H1 (cell line): ENCODE data around the gene GCK. TPM values are rescaled to one million over a fixed set of nuclear protein-coding genes. Genes with fewer than 3 reads are reported as not detected.

Experiments
- CTCF ChIA-PET: fragments of 300-600 bp; sonication (Branson Sonifier 250); formaldehyde crosslinking; loops from one replicate; lab custom pipeline; 2021; ENCODE audit not compliant: partially characterized antibody; lab: Charles Lee
- POLR2A ChIA-PET: fragments of 300-600 bp; sonication (Branson Sonifier 250); formaldehyde crosslinking; loops from one replicate; lab custom pipeline; 2021; ENCODE audit warnings: inconsistent platforms; ENCODE audit not compliant: partially characterized antibody; lab: Charles Lee
- DNase-seq, 2 experiments: peaks; one replicate each; pipeline versions ENCODE4 v3.0.0 to v3.0.0-alpha.2; 2010 to 2022; ENCODE audit warnings: low spot score in 2 of 2, low read depth in 1 of 2, mixed read lengths in 1 of 2
- FAIRE-seq: peaks from 2 replicates; lab custom pipeline; 2011; peaks lifted over from hg19 to GRCh38; lab: Jason Lieb, UNC
- H2AFZ ChIP-seq: 2 replicates; pipeline ENCODE4 v1.8.1; 2012; ENCODE audit warnings: low read length, inconsistent platforms
- H2AK5ac ChIP-seq: 2 replicates; pipeline ENCODE4 v1.6.1; 2013; ENCODE audit warnings: low read depth, low read length
- H2BK120ac ChIP-seq: replicated peaks from 2 replicates; pipeline ENCODE3; 2013; ENCODE audit warnings: low read depth, low read length, inconsistent platforms
- H2BK12ac ChIP-seq: 2 replicates; pipeline ENCODE4 v1.6.1; 2013; ENCODE audit warnings: low read depth, low read length
- H2BK15ac ChIP-seq: 2 replicates; pipeline ENCODE4 v1.6.1; 2013; ENCODE audit warnings: low read length
- H2BK20ac ChIP-seq: 2 replicates; pipeline ENCODE4 v1.6.1; 2013; ENCODE audit warnings: low read length
- H2BK5ac ChIP-seq: 2 replicates; pipeline ENCODE4 v1.6.1; 2013; ENCODE audit warnings: low read depth, low read length
- H3K14ac ChIP-seq: 2 replicates; pipeline ENCODE4 v1.6.1; 2013; ENCODE audit warnings: inconsistent platforms; ENCODE audit not compliant: insufficient read length
- H3K18ac ChIP-seq: 2 replicates; pipeline ENCODE4 v1.6.1; 2013; ENCODE audit warnings: low read length; ENCODE audit errors: extremely low read depth
- H3K23ac ChIP-seq: 2 replicates; pipeline ENCODE4 v1.6.1; 2013; ENCODE audit warnings: inconsistent platforms; ENCODE audit not compliant: insufficient read length
- H3K23me2 ChIP-seq: 2 replicates; pipeline ENCODE4 v1.6.1; 2013; ENCODE audit warnings: low read depth, low read length
- H3K27ac ChIP-seq: 2 replicates; pipeline ENCODE4 v1.6.1; 2011; ENCODE audit warnings: low read depth, low read length, inconsistent platforms
- H3K27me3 ChIP-seq, 4 experiments: replicated peaks in 1 of 4; 1 replicate in 1 of 4; 2 replicates in 3 of 4; pipeline versions ENCODE4 v1.6.1 to v1.8.1; 2011 to 2013; ENCODE audit warnings: low read length in 3 of 4, mild to moderate bottlenecking in 3 of 4, inconsistent platforms in 2 of 4, mixed read lengths in 2 of 4, moderate library complexity in 1 of 4; ENCODE audit not compliant: control insufficient read depth in 3 of 4, insufficient read depth in 3 of 4; ENCODE audit errors: extremely low read depth in 1 of 4
- H3K36me3 ChIP-seq, 4 experiments: 2 replicates each; pipeline versions ENCODE4 v1.6.1 to v1.8.1; 2011 to 2013; ENCODE audit warnings: mild to moderate bottlenecking in 4 of 4, low read length in 3 of 4, moderate library complexity in 2 of 4, control low read depth in 1 of 4, inconsistent platforms in 1 of 4; ENCODE audit not compliant: insufficient read depth in 4 of 4, control insufficient read depth in 2 of 4
- H3K4ac ChIP-seq: replicated peaks from 2 replicates; pipeline ENCODE3; 2013; ENCODE audit warnings: low read length, low read depth, mixed read lengths, inconsistent platforms; ENCODE audit not compliant: insufficient read length
- H3K4me1 ChIP-seq, 4 experiments: replicated peaks in 1 of 4; 1 replicate in 1 of 4; 2 replicates in 3 of 4; pipeline versions ENCODE4 v1.6.1 to v1.8.1; 2011 to 2013; ENCODE audit warnings: low read length in 3 of 4, inconsistent platforms in 2 of 4, mixed read lengths in 1 of 4; ENCODE audit not compliant: insufficient read depth in 4 of 4, control insufficient read depth in 3 of 4
- H3K4me2 ChIP-seq, 2 experiments: 2 replicates each; pipeline versions ENCODE4 v1.6.1 to v1.8.1; 2011 to 2013; ENCODE audit warnings: low read depth in 2 of 2, low read length in 2 of 2, control low read depth in 1 of 2, inconsistent platforms in 1 of 2, mild to moderate bottlenecking in 1 of 2; ENCODE audit not compliant: insufficient read depth in 1 of 2
- H3K4me3 ChIP-seq, 4 experiments: fragments of 200-600, 300-600 bp in 1 of 4; sonication (generic), shearing (Covaris generic), sonication (Bioruptor Twin) in 1 of 4; 2 replicates each; pipeline versions ENCODE4 v1.5.1 to v1.8.1; 2011 to 2016; ENCODE audit warnings: low read length in 4 of 4, low read depth in 3 of 4, control low read depth in 2 of 4, inconsistent platforms in 2 of 4, mild to moderate bottlenecking in 2 of 4, mixed read lengths in 1 of 4, moderate library complexity in 1 of 4; ENCODE audit not compliant: insufficient read depth in 2 of 4; ENCODE audit errors: extremely low read depth in 1 of 4
- H3K56ac ChIP-seq: replicated peaks from 2 replicates; pipeline ENCODE3; 2013; ENCODE audit warnings: low read depth, mild to moderate bottlenecking, mixed read lengths, low read length, inconsistent platforms; ENCODE audit not compliant: insufficient read length
- H3K79me1 ChIP-seq: 2 replicates; pipeline ENCODE4 v1.6.1; 2013; ENCODE audit warnings: low read depth, low read length, control low read depth
- H3K79me2 ChIP-seq, 2 experiments: 2 replicates each; pipeline versions ENCODE4 v1.6.1 to v1.8.1; 2012 to 2013; ENCODE audit warnings: low read length in 2 of 2, mild to moderate bottlenecking in 2 of 2, inconsistent platforms in 1 of 2; ENCODE audit not compliant: insufficient read depth in 2 of 2, control insufficient read depth in 1 of 2
- H3K9ac ChIP-seq, 4 experiments: replicated peaks in 1 of 4; 1 replicate in 1 of 4; 2 replicates in 3 of 4; pipeline versions ENCODE4 v1.6.1 to v1.8.1; 2011 to 2013; ENCODE audit warnings: low read depth in 3 of 4, low read length in 3 of 4, control low read depth in 2 of 4, mild to moderate bottlenecking in 2 of 4, moderate library complexity in 2 of 4, inconsistent platforms in 1 of 4; ENCODE audit errors: extremely low read depth in 1 of 4
- H3K9me3 ChIP-seq, 2 experiments: 2 replicates each; pipeline versions ENCODE4 v1.6.1 to v1.8.1; 2012 to 2013; ENCODE audit warnings: mild to moderate bottlenecking in 2 of 2, moderate library complexity in 2 of 2, control low read depth in 1 of 2, inconsistent platforms in 1 of 2, low read depth in 1 of 2, low read length in 1 of 2, mixed read lengths in 1 of 2; ENCODE audit not compliant: insufficient read depth in 2 of 2
- H4K20me1 ChIP-seq, 2 experiments: replicated peaks in 1 of 2; 2 replicates each; pipeline versions ENCODE3 to v1.8.1; 2011 to 2013; ENCODE audit warnings: inconsistent platforms in 2 of 2, low read length in 2 of 2, mild to moderate bottlenecking in 1 of 2; ENCODE audit not compliant: insufficient read depth in 2 of 2, control insufficient read depth in 1 of 2
- H4K5ac ChIP-seq: 2 replicates; pipeline ENCODE4 v1.6.1; 2013; ENCODE audit warnings: low read length, low read depth, mixed read lengths, inconsistent platforms; ENCODE audit not compliant: insufficient read length
- H4K8ac ChIP-seq: 2 replicates; pipeline ENCODE4 v1.8.0; 2013; ENCODE audit warnings: mild to moderate bottlenecking, moderate library complexity, low read length, inconsistent platforms; ENCODE audit not compliant: insufficient read depth; ENCODE audit errors: extremely low read depth
- H4K91ac ChIP-seq: replicated peaks from 2 replicates; pipeline ENCODE3; 2013; ENCODE audit warnings: low read length, mixed read lengths, inconsistent platforms; ENCODE audit not compliant: insufficient read length
- ASH2L ChIP-seq: fragments of 200-600, 300-600 bp; sonication (generic); IDR thresholded peaks from one replicate; pipeline ENCODE4 v1.7.1; 2017; ENCODE audit warnings: low read length
- BACH1 ChIP-seq: IDR thresholded peaks from 2 replicates; pipeline ENCODE4 v1.6.1; 2012; ENCODE audit warnings: low read length, improper control_type of control experiment
- CBX8 ChIP-seq: fragments of 300-800, 300-1000 bp; sonication (generic); IDR thresholded peaks from 2 replicates; pipeline ENCODE4 v1.7.1; 2016; ENCODE audit warnings: low read depth, low read length, borderline replicate concordance
- CHD1 ChIP-seq: IDR thresholded peaks from 2 replicates; pipeline ENCODE4 v1.6.1; 2012; ENCODE audit warnings: low read depth, low read length, improper control_type of control experiment
- CREB1 ChIP-seq: IDR thresholded peaks from 2 replicates; pipeline ENCODE4 v1.6.1; 2012; ENCODE audit warnings: inconsistent platforms
- KDM5A ChIP-seq: fragments of 200-600 bp; IDR thresholded peaks from 2 replicates; pipeline ENCODE4 v1.7.1; 2012; ENCODE audit warnings: mild to moderate bottlenecking, low read length, inconsistent platforms, mixed read lengths
- RFX5 ChIP-seq: IDR thresholded peaks from 2 replicates; pipeline ENCODE4 v1.6.1; 2011; ENCODE audit warnings: low read depth, low read length, improper control_type of control experiment, borderline replicate concordance
- SP4 ChIP-seq: IDR thresholded peaks from 2 replicates; pipeline ENCODE4 v1.6.1; 2012; ENCODE audit warnings: low read length, inconsistent platforms
- SUZ12 ChIP-seq: fragments of 200-600 bp; sonication (generic); IDR thresholded peaks from 2 replicates; pipeline ENCODE4 v1.6.1; 2012; ENCODE audit warnings: mild to moderate bottlenecking, inconsistent platforms, low read length, moderate library complexity, mixed read lengths
- TAF1 ChIP-seq: IDR thresholded peaks from 2 replicates; pipeline ENCODE4 v1.6.1; 2011; ENCODE audit warnings: mild to moderate bottlenecking, low read depth, low read length
- TAF7 ChIP-seq: optimal IDR thresholded peaks from 2 replicates; pipeline ENCODE3; 2011; ENCODE audit warnings: low read depth, mild to moderate bottlenecking, inconsistent platforms, low read length, moderate library complexity, borderline replicate concordance
- TBP ChIP-seq: IDR thresholded peaks from 2 replicates; pipeline ENCODE4 v1.6.1; 2011; ENCODE audit warnings: low read depth, low read length, improper control_type of control experiment
- WGBS, 2 experiments: shearing (Covaris generic) in 1 of 2; methylation state at CpG; one replicate each; pipeline versions ENCODE4 v1.1.6 to v1.1.7; 2013 to 2015; ENCODE audit warnings: low lambda C conversion rate in 2 of 2, mixed read lengths in 2 of 2, inconsistent platforms in 1 of 2, low coverage in 1 of 2, missing lambda C conversion rate in 1 of 2; ENCODE audit not compliant: insufficient replicate concordance in 2 of 2, insufficient coverage in 1 of 2, insufficient read length in 1 of 2; ENCODE audit errors: extremely low coverage in 1 of 2, missing lambda C conversion rate in 1 of 2; 5-methylcytosine and 5-hydroxymethylcytosine counted together
- polyA plus RNA-seq, 7 experiments: library from polyadenylated mRNA; depleted of rRNA in 3 of 7; stranded (reverse) in 5 of 7; unstranded in 2 of 7; fragments of >200 nt in 5 of 7; fragments of 200-250 nt in 2 of 7; gene quantifications; 1 replicate in 5 of 7; 2 replicates in 1 of 7; 4 replicates in 1 of 7; pipeline versions ENCODE4 v1.2.1 to v1.2.3, GENCODE V29; 2011 to 2013; ENCODE audit warnings: missing spikeins in 2 of 7, mixed read lengths in 2 of 7
- total RNA-seq: library from RNA; stranded (reverse); fragmentation: NEBNext Ultra II Directional; extraction: Animal tissue kit (Norgen Biotek cat#: 25700); gene quantifications from 2 replicates; pipeline ENCODE4 v1.2.1, GENCODE V29; 2021
- TF ChIP-seq, protein P1 (sequence below): IDR thresholded peaks from 2 replicates; pipeline ENCODE4 v1.6.1; 2011; ENCODE audit warnings: low read length, improper control_type of control experiment
- TF ChIP-seq, protein P2 (sequence below): IDR thresholded peaks from 2 replicates; pipeline ENCODE4 v1.6.1; 2011; ENCODE audit warnings: low read depth, mild to moderate bottlenecking, low read length; ENCODE audit not compliant: insufficient read depth

Gene GCK
- total and polyA plus RNA-seq, 2 of the 8 experiments (the other 6 are each of a cell fraction or from before 2014, with no cell fraction given) = 2.4 to 4.9 TPM

DNA sequence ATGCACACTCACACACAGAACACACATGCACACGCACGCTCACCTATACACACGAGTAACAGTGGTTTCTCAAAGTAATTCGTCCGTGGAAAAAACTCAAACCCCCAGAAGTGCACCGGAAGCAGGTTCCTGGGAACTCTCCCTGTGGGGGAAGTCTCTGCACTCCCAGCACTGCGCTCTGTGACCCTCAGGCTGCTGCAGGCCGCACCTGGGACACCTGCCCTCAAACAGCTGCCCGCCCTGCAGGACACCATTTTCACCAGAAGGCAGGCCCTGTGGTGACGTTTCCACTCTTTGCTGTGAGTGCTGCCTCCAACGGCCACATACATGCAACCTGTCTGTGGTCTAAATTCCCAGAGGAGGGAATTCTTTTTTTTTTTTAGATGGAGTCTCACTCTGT lies 32.8 kb upstream of the GCK start:
- peaks cover 0 to 32% (median 12%) of the 10 kb centered on the region in 4 experiments; a peak in 6 of 7 replicates for H3K4me1 ChIP-seq
- POLR2A ChIA-PET = interaction anchor here (1.4 kb wide), 1 partner anchor 9 kb away, joined by 5 read pairs; no protein-coding TSS in a partner anchor
- DNase-seq (no peak), FAIRE-seq (no peak)
- H2BK120ac ChIP-seq = no peak overlapping the region
- no peaks in the 10 kb centered on the region; the same call in 1 of the 2 replicates for H3K23me2 ChIP-seq
- H3K9me3 ChIP-seq = no peaks in the 10 kb centered on the region; a peak in 1 of 4 replicates
- no peak overlapping the region for H4K5ac ChIP-seq
- H3K23ac ChIP-seq = no peak overlapping the region
- H2AK5ac ChIP-seq = no peak overlapping the region
- H3K27me3 ChIP-seq = no peaks in the 10 kb centered on the region
- H3K4me2 ChIP-seq = no peak overlapping the region
- no peak overlapping the region for H3K56ac ChIP-seq
- no peak overlapping the region for H3K9ac ChIP-seq
- H4K8ac ChIP-seq = no peak overlapping the region; the same call in 1 of the 2 replicates
- H3K36me3 ChIP-seq = no peaks in the 10 kb centered on the region
- no peaks in the 10 kb centered on the region for H4K20me1 ChIP-seq
- no peak overlapping the region for H4K91ac ChIP-seq
- CTCF ChIA-PET = interaction anchor here (0.6 to 4.8 kb wide), 4 partner anchors 8 to 380 kb away, joined by 3 to 35 read pairs (median 4); partner anchors contain the start of gene NUDCD3
- H3K14ac ChIP-seq = no peak overlapping the region
- H3K18ac ChIP-seq = no peak overlapping the region
- H3K4ac ChIP-seq = no peak overlapping the region
- no peak overlapping the region for H2BK15ac ChIP-seq
- no peak overlapping the region for H3K27ac ChIP-seq
- no peak overlapping the region for H2BK5ac ChIP-seq
- H2AFZ ChIP-seq = no peak overlapping the region
- no peaks in the 10 kb centered on the region for H3K79me1 ChIP-seq
- no peak overlapping the region; the same call in 1 of the 2 replicates for H2BK12ac ChIP-seq
- no peaks in the 10 kb centered on the region for H3K79me2 ChIP-seq
- H3K4me3 ChIP-seq = no peak overlapping the region
- 76% methylated on average over 11 of the region's 11 CpGs; no CpG with 5 or more reads in 1 of the 2 experiments for WGBS, 2 experiments
- no peak overlapping the region for H2BK20ac ChIP-seq
- TF ChIP-seq SUZ12 (no peak), KDM5A (no peak), CHD1 (no peak), BACH1 (no peak), CREB1 (no peak), TAF1 (no peak), TBP (no peak), TAF7 (no peak), SP4 (no peak), RFX5 (no peak), CBX8 (no peak), ASH2L (no peak)
- TF ChIP-seq, protein P1, sequence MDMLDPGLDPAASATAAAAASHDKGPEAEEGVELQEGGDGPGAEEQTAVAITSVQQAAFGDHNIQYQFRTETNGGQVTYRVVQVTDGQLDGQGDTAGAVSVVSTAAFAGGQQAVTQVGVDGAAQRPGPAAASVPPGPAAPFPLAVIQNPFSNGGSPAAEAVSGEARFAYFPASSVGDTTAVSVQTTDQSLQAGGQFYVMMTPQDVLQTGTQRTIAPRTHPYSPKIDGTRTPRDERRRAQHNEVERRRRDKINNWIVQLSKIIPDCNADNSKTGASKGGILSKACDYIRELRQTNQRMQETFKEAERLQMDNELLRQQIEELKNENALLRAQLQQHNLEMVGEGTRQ = no peak
- TF ChIP-seq, protein P2, sequence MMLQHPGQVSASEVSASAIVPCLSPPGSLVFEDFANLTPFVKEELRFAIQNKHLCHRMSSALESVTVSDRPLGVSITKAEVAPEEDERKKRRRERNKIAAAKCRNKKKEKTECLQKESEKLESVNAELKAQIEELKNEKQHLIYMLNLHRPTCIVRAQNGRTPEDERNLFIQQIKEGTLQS = no peak
